Osteocyte (in vitro differentiated cells): ENCODE measurements around the gene CFTR. TPM values are rescaled to one million over a fixed set of nuclear protein-coding genes. Genes with fewer than 3 reads are reported as not detected.

ENCODE experiments used
- DNase-seq: peaks from one replicate; pipeline ENCODE4 v3.0.0; 2021; ENCODE audit warnings: mixed read lengths; ENCODE audit not compliant: unreplicated experiment; ENCODE audit errors: extremely low spot score
- H3K27ac Mint-ChIP-seq: one replicate; pipeline ENCODE4 v1.8.0; 2021; ENCODE audit warnings: mild to moderate bottlenecking, mixed read lengths; ENCODE audit not compliant: unreplicated experiment
- H3K27me3 Mint-ChIP-seq: one replicate; pipeline ENCODE4 v1.8.0; 2021; ENCODE audit warnings: mixed read lengths; ENCODE audit not compliant: unreplicated experiment
- H3K36me3 Mint-ChIP-seq: one replicate; pipeline ENCODE4 v1.8.0; 2021; ENCODE audit warnings: mixed read lengths; ENCODE audit not compliant: unreplicated experiment
- H3K4me1 Mint-ChIP-seq: one replicate; pipeline ENCODE4 v1.8.0; 2021; ENCODE audit warnings: mixed read lengths; ENCODE audit not compliant: unreplicated experiment
- H3K4me3 Mint-ChIP-seq: one replicate; pipeline ENCODE4 v1.8.0; 2021; ENCODE audit warnings: mild to moderate bottlenecking, moderate library complexity, mixed read lengths; ENCODE audit not compliant: unreplicated experiment
- H3K9me3 Mint-ChIP-seq: one replicate; pipeline ENCODE4 v1.8.0; 2021; ENCODE audit warnings: mixed read lengths; ENCODE audit not compliant: unreplicated experiment
- CTCF ChIP-seq: fragments of 200-600 bp; sonication (generic); IDR thresholded peaks from 2 replicates; pipeline ENCODE4 v1.5.0; 2021; ENCODE audit warnings: antibody characterized with exemption, mild to moderate bottlenecking, moderate library complexity
- long read RNA-seq: library from polyadenylated mRNA; unstranded; transcript quantifications from one replicate; pipeline ENCODE4 v2.0.0, GENCODE V29; 2021
- total RNA-seq: library from RNA; stranded (reverse); gene quantifications from 2 replicates; pipeline ENCODE4 v1.2.1, GENCODE V29; 2021

CFTR gene
- total RNA-seq, result not detected in 2 replicates
- long read RNA-seq, result 0 reads

DNA sequence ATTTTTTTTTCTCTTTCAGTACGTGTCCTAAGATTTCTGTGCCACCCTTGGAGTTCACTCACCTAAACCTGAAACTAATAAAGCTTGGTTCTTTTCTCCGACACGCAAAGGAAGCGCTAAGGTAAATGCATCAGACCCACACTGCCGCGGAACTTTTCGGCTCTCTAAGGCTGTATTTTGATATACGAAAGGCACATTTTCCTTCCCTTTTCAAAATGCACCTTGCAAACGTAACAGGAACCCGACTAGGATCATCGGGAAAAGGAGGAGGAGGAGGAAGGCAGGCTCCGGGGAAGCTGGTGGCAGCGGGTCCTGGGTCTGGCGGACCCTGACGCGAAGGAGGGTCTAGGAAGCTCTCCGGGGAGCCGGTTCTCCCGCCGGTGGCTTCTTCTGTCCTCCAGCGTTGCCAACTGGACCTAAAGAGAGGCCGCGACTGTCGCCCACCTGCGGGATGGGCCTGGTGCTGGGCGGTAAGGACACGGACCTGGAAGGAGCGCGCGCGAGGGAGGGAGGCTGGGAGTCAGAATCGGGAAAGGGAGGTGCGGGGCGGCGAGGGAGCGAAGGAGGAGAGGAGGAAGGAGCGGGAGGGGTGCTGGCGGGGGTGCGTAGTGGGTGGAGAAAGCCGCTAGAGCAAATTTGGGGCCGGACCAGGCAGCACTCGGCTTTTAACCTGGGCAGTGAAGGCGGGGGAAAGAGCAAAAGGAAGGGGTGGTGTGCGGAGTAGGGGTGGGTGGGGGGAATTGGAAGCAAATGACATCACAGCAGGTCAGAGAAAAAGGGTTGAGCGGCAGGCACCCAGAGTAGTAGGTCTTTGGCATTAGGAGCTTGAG is at the start of gene CFTR:
Gene CFTR, plus strand, starts transcription at position 801 of the 830 bp plus-strand sequence. CDS start 70 bp downstream, outside the sequence.
- Mint-ChIP-seq H3K4me1 (peaks cover 11% of the 10 kb centered on the region), H3K27ac (no peak within 1 kb of the TSS), H3K9me3 (no peaks in the 10 kb centered on the region), H3K27me3 (peaks cover 54% of the 10 kb centered on the region), H3K36me3 (no peaks in the 10 kb centered on the region), H3K4me3 (peak within 1 kb of the TSS; percentile 53)
- no peak for DNase-seq
- TF ChIP-seq CTCF, result no peak

DNA sequence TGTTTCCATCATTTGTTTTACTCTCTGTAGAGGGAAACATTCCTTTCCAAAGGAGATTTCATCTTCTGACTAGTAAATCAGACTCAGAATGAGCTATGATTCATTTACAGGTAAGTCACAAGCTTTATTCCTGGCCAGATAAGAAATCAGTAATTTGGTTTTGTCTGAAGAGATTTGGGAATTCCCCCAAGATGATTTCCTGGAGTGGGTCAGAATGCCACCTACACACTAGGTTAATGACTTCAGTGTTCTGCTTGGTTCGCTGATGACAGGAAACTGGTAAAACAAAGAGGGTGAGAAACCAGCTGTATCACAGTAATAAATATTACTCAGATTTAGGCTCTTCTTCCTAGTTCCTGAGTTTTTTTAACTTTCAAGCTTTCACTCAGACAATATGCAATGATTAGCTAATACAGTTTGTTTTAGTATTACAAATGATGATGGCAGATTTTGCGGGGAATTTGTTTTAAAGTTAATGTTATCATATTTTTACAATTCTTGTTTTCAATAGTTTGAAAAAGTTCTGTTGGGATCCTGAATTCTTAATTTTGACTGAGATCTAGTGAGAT is 44.3 kb upstream of the CFTR start:
- no peaks in the 10 kb centered on the region for H3K4me1 Mint-ChIP-seq

GRCh38 chr7:117444646-117445045 is 35.2 kb upstream of the CFTR start:
- H3K4me3 Mint-ChIP-seq, result no peak overlapping the region
- no peaks in the 10 kb centered on the region for H3K36me3 Mint-ChIP-seq
- peaks cover 8% of the 10 kb centered on the region for H3K9me3 Mint-ChIP-seq
- no peak overlapping the region for H3K27ac Mint-ChIP-seq
- no peak for TF ChIP-seq CTCF
- H3K27me3 Mint-ChIP-seq, result peaks cover 4% of the 10 kb centered on the region
- no peak for DNase-seq
- no peaks in the 10 kb centered on the region for H3K4me1 Mint-ChIP-seq

More for the DNA sequence above, 44.3 kb upstream of the CFTR start:
- no peak for TF ChIP-seq CTCF
- no peak for DNase-seq
- Mint-ChIP-seq H3K27ac (no peak overlapping the region), H3K9me3 (peaks cover under 1% of the 10 kb centered on the region), H3K36me3 (no peaks in the 10 kb centered on the region), H3K4me3 (no peak overlapping the region), H3K27me3 (peaks cover 35% of the 10 kb centered on the region)

DNA sequence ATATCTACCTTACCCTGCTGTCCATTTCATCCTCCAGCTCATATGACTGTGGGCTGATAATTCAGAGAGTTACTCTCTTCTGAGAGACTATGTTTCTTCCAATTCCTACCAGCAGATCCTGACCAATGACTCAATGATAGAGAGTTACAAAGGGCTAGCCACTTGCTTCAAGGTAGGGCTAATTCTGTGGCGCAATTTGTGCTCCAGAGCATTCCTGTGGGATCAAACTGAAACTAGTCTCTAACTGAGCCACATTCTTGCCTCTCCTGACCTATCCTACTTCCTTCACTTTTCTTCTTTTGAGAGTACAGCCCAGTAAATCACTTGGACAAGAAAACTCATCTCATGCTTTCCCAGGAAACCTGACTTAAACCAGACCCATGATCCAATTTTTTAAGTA is 34.6 kb upstream of the CFTR start:
- no peak overlapping the region for H3K4me3 Mint-ChIP-seq
- H3K9me3 Mint-ChIP-seq, result peaks cover 13% of the 10 kb centered on the region
- DNase-seq, result no peak
- no peak for TF ChIP-seq CTCF
- no peaks in the 10 kb centered on the region for H3K4me1 Mint-ChIP-seq
- H3K27me3 Mint-ChIP-seq, result peaks cover 8% of the 10 kb centered on the region
- no peak overlapping the region for H3K27ac Mint-ChIP-seq
- no peaks in the 10 kb centered on the region for H3K36me3 Mint-ChIP-seq

GRCh38 chr7:117446220-117446815 is 33.5 kb upstream of the CFTR start:
- H3K4me1 Mint-ChIP-seq, result no peaks in the 10 kb centered on the region
- TF ChIP-seq CTCF, result no peak
- H3K27ac Mint-ChIP-seq, result no peak overlapping the region
- no peak overlapping the region for H3K4me3 Mint-ChIP-seq
- H3K36me3 Mint-ChIP-seq, result no peaks in the 10 kb centered on the region
- H3K9me3 Mint-ChIP-seq, result peaks cover 15% of the 10 kb centered on the region
- DNase-seq, result no peak
- peaks cover 15% of the 10 kb centered on the region for H3K27me3 Mint-ChIP-seq
